CD4-positive, alpha-beta T cell (primary cell): ENCODE data around the gene CCDC60. TPM values are rescaled to one million over a fixed set of nuclear protein-coding genes. Genes with fewer than 3 reads are reported as not detected.

ENCODE experiments used
- ATAC-seq: fragments of 200-7000 bp; cut with Tn5 transposase; one replicate; pipeline ENCODE4 v1.10.0; 2022; ENCODE audit warnings: mild to moderate bottlenecking; ENCODE audit not compliant: poor library complexity
- CTCF ChIA-PET: fragments of 350-600 bp; sonication (Branson Sonifier 250); formaldehyde crosslinking; loops from one replicate; lab custom pipeline; 2021; ENCODE audit warnings: antibody characterized with exemption, inconsistent platforms; lab: Charles Lee
- POLR2A ChIA-PET: fragments of 350-600 bp; sonication (Branson Sonifier 250); formaldehyde crosslinking; loops from one replicate; lab custom pipeline; 2021; ENCODE audit warnings: antibody characterized with exemption, inconsistent platforms; lab: Charles Lee
- DNase-seq, 14 experiments: peaks; one replicate each; pipeline ENCODE4 v3.0.0-alpha.2; 2013 to 2020; ENCODE audit warnings: mixed read lengths in 2 of 14
- H3K27ac ChIP-seq, 2 donors: one replicate each; pipeline versions ENCODE4 v1.5.1 to v1.7.0; 2013; ENCODE audit warnings: low read length in 2 of 2, low read depth in 1 of 2, mild to moderate bottlenecking in 1 of 2
- H3K27me3 ChIP-seq, 2 experiments: 1 replicate in 1 of 2; 2 replicates in 1 of 2; pipeline versions ENCODE4 v1.6.1 to v1.7.0; 2013; ENCODE audit warnings: low read length in 2 of 2, control low read depth in 1 of 2, mild to moderate bottlenecking in 1 of 2, moderate library complexity in 1 of 2; ENCODE audit not compliant: insufficient read depth in 2 of 2, control insufficient read depth in 1 of 2
- H3K36me3 ChIP-seq: one replicate; pipeline ENCODE4 v1.6.1; 2013; ENCODE audit warnings: low read length, control low read depth; ENCODE audit not compliant: insufficient read depth
- H3K4me1 ChIP-seq: one replicate; pipeline ENCODE4 v1.6.1; 2013; ENCODE audit warnings: low read length, control low read depth; ENCODE audit not compliant: insufficient read depth
- H3K4me3 ChIP-seq: one replicate; pipeline ENCODE4 v1.5.1; 2013; ENCODE audit warnings: mild to moderate bottlenecking, low read length, moderate library complexity
- H3K9me3 ChIP-seq, 2 experiments: 1 replicate in 1 of 2; 2 replicates in 1 of 2; pipeline versions ENCODE4 v1.6.1 to v1.7.0; 2013; ENCODE audit warnings: low read length in 2 of 2, mild to moderate bottlenecking in 2 of 2, control low read depth in 1 of 2, moderate library complexity in 1 of 2; ENCODE audit not compliant: control insufficient read depth in 1 of 2, insufficient read depth in 1 of 2
- H3K27ac Mint-ChIP-seq: one replicate; pipeline ENCODE4 v1.8.0; 2020; ENCODE audit warnings: mixed read lengths
- H3K27me3 Mint-ChIP-seq: one replicate; pipeline ENCODE4 v1.8.0; 2021; ENCODE audit warnings: mixed read lengths
- H3K36me3 Mint-ChIP-seq: one replicate; pipeline ENCODE4 v1.8.0; 2021; ENCODE audit warnings: low read depth, mixed read lengths
- H3K4me1 Mint-ChIP-seq: one replicate; pipeline ENCODE4 v1.8.0; 2021; ENCODE audit warnings: low read depth, mixed read lengths
- H3K4me3 Mint-ChIP-seq: one replicate; pipeline ENCODE4 v1.8.0; 2020; ENCODE audit warnings: mild to moderate bottlenecking, mixed read lengths
- H3K9me3 Mint-ChIP-seq: one replicate; pipeline ENCODE4 v1.8.0; 2020; ENCODE audit warnings: mixed read lengths
- intact Hi-C, 2 experiments: fragments of 100-400 bp; cut with DNase I in 1 of 2; cut with micrococcal nuclease in 1 of 2; formaldehyde crosslinking; loops; one replicate each; pipeline versions ENCODE4 v1.15.1 to v1.9.0; 2023 to 2025; cut with DNase I, micrococcal nuclease
- total RNA-seq, 174 experiments: library from RNA in 2 of 174; stranded (reverse) in 2 of 174; gene quantifications; one replicate each; pipeline ENCODE4 v1.2.3 and lab custom pipeline; 2021 to 2026
- TF ChIP-seq, protein P1 (sequence below): fragments of 200-600 bp; IDR thresholded peaks from one replicate; pipeline ENCODE4 v1.8.0; 2022; ENCODE audit warnings: antibody characterized with exemption, mild to moderate bottlenecking

The CCDC60 gene
- total RNA-seq, 2 experiments from 2014 or later: not detected

- H3K36me3 ChIP-seq: no peaks in the 10 kb centered on the region
- no peak overlapping the region for H3K27ac Mint-ChIP-seq
- H3K4me3 Mint-ChIP-seq: no peak overlapping the region
- H3K36me3 Mint-ChIP-seq: no peaks in the 10 kb centered on the region
- H3K27me3 Mint-ChIP-seq: peaks cover 4% of the 10 kb centered on the region
- intact Hi-C loops: no loop called here
- DNase-seq (no peak), ATAC-seq (no peak)
- peaks cover 3 to 4% of the 10 kb centered on the region in 2 experiments for H3K9me3 ChIP-seq
- peaks cover 5% of the 10 kb centered on the region for H3K9me3 Mint-ChIP-seq
- no peak overlapping the region for H3K27ac ChIP-seq
- CTCF ChIA-PET: no interaction called here
- no peaks in the 10 kb centered on the region for H3K4me1 ChIP-seq
- TF ChIP-seq, protein P1, sequence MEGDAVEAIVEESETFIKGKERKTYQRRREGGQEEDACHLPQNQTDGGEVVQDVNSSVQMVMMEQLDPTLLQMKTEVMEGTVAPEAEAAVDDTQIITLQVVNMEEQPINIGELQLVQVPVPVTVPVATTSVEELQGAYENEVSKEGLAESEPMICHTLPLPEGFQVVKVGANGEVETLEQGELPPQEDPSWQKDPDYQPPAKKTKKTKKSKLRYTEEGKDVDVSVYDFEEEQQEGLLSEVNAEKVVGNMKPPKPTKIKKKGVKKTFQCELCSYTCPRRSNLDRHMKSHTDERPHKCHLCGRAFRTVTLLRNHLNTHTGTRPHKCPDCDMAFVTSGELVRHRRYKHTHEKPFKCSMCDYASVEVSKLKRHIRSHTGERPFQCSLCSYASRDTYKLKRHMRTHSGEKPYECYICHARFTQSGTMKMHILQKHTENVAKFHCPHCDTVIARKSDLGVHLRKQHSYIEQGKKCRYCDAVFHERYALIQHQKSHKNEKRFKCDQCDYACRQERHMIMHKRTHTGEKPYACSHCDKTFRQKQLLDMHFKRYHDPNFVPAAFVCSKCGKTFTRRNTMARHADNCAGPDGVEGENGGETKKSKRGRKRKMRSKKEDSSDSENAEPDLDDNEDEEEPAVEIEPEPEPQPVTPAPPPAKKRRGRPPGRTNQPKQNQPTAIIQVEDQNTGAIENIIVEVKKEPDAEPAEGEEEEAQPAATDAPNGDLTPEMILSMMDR: no peak
- no peaks in the 10 kb centered on the region for H3K4me1 Mint-ChIP-seq
- POLR2A ChIA-PET: no interaction called here
- H3K4me3 ChIP-seq: no peak overlapping the region
- no peaks in the 10 kb centered on the region for H3K27me3 ChIP-seq
These were observed 28.5 kb downstream of the CCDC60 start for GRCh38 chr12:119363037-119363436.

GRCh38 chr12:119363490-119363889, 29.0 kb downstream of the CCDC60 start:
- no peak overlapping the region for H3K4me3 Mint-ChIP-seq
- H3K27me3 Mint-ChIP-seq: peaks cover 4% of the 10 kb centered on the region
- H3K27ac ChIP-seq: no peak overlapping the region
- CTCF ChIA-PET: no interaction called here
- no peak overlapping the region for H3K27ac Mint-ChIP-seq
- intact Hi-C loops: no loop called here
- peaks cover 3% of the 10 kb centered on the region for H3K9me3 Mint-ChIP-seq
- H3K9me3 ChIP-seq: peaks cover 0 to 3% of the 10 kb centered on the region in 2 experiments
- H3K4me1 Mint-ChIP-seq: no peaks in the 10 kb centered on the region
- H3K4me3 ChIP-seq: no peak overlapping the region
- TF ChIP-seq, protein P1: no peak
- H3K27me3 ChIP-seq: no peaks in the 10 kb centered on the region
- H3K36me3 ChIP-seq: no peaks in the 10 kb centered on the region
- POLR2A ChIA-PET: no interaction called here
- no peaks in the 10 kb centered on the region for H3K4me1 ChIP-seq
- ATAC-seq (no peak), DNase-seq (no peak)
- H3K36me3 Mint-ChIP-seq: no peaks in the 10 kb centered on the region

- POLR2A ChIA-PET: no interaction called here
These were observed 30.9 kb downstream of the CCDC60 start for GRCh38 chr12:119365451-119365850.

More at GRCh38 chr12:119365451-119365850, 30.9 kb downstream of the CCDC60 start:
- ATAC-seq: no peak
- no peaks in the 10 kb centered on the region for H3K9me3 Mint-ChIP-seq
- peaks cover 0 to 2% of the 10 kb centered on the region in 2 experiments for H3K27me3 ChIP-seq
- no peaks in the 10 kb centered on the region for H3K36me3 Mint-ChIP-seq
- H3K4me1 ChIP-seq: no peaks in the 10 kb centered on the region
- TF ChIP-seq, protein P1: no peak
- H3K4me3 Mint-ChIP-seq: no peak overlapping the region
- no peak overlapping the region for H3K27ac Mint-ChIP-seq
- no peak overlapping the region for H3K27ac ChIP-seq
- H3K4me3 ChIP-seq: no peak overlapping the region
- CTCF ChIA-PET: no interaction called here
- DNase-seq: no peak
- H3K9me3 ChIP-seq: peaks cover 0 to 2% of the 10 kb centered on the region in 2 experiments
- intact Hi-C loops: no loop called here
- no peaks in the 10 kb centered on the region for H3K4me1 Mint-ChIP-seq
- peaks cover 9% of the 10 kb centered on the region for H3K27me3 Mint-ChIP-seq
- H3K36me3 ChIP-seq: no peaks in the 10 kb centered on the region
